GM12874 (cell line): ENCODE data around the gene EFCAB11.

Experiments used
- TF ChIP-seq, protein P1 (sequence below): IDR thresholded peaks from 2 replicates; pipeline ENCODE4 v1.5.1; 2011; ENCODE audit warnings: low read depth, mild to moderate bottlenecking, control low read depth, low read length, moderate library complexity; ENCODE audit not compliant: insufficient read depth

EFCAB11 gene

DNA sequence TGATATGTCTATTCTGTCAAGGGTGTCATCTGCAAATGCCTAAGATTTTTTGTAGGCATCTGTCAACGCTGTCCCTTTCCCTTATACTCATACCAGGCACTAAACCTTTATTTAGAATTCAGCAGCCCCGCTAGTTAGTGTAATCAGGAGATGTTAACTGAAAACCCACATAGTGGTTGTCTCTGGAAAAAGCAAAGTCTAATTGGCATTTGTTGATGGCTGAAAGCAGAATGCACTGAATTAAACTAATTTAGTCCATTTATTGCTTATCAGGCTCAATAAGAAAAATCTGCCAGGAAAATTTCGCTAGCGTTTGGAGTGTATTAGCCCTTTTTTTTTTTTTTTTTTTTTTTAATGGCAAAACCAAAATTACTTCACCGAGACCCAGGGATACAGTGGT is 35.7 kb upstream of the EFCAB11 start:
- TF ChIP-seq, protein P1, sequence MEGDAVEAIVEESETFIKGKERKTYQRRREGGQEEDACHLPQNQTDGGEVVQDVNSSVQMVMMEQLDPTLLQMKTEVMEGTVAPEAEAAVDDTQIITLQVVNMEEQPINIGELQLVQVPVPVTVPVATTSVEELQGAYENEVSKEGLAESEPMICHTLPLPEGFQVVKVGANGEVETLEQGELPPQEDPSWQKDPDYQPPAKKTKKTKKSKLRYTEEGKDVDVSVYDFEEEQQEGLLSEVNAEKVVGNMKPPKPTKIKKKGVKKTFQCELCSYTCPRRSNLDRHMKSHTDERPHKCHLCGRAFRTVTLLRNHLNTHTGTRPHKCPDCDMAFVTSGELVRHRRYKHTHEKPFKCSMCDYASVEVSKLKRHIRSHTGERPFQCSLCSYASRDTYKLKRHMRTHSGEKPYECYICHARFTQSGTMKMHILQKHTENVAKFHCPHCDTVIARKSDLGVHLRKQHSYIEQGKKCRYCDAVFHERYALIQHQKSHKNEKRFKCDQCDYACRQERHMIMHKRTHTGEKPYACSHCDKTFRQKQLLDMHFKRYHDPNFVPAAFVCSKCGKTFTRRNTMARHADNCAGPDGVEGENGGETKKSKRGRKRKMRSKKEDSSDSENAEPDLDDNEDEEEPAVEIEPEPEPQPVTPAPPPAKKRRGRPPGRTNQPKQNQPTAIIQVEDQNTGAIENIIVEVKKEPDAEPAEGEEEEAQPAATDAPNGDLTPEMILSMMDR: no peak

DNA sequence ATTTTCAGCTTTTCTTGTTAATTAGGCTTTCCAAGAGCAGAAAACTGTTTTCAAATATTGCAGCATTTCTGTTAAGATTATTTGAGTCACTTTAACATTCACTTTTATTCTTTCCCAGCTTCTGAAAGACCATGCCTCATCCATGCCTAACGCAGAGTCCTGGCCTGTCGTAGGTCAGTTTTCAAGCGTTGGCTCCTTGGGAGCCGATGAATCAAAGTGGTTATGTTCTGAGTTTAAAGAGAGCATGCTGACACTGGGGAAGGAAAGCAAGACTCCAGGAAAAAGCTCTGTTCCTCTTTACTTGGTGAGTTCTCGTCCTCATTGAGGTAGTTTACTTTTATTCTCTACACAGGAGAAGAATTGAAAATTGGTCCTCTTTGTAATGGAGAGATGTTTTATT is 34.3 kb upstream of the EFCAB11 start:
- TF ChIP-seq, protein P1: no peak

DNA sequence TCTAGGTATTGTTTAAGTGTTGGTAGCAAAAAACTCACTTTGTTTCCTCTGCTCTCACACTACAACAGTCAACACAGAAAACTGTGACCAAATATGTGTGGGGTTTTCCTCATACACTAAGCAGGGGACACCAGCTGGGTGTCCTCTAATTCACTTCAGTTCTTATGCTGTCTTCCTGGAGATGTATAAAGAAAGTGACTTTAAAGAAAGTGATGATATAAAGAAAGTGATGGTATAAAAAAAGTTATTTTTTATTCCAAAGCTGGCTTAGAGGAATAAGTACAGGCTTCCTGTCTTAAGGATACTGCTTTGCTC is 32.6 kb upstream of the EFCAB11 start:
- TF ChIP-seq, protein P1: no peak

DNA sequence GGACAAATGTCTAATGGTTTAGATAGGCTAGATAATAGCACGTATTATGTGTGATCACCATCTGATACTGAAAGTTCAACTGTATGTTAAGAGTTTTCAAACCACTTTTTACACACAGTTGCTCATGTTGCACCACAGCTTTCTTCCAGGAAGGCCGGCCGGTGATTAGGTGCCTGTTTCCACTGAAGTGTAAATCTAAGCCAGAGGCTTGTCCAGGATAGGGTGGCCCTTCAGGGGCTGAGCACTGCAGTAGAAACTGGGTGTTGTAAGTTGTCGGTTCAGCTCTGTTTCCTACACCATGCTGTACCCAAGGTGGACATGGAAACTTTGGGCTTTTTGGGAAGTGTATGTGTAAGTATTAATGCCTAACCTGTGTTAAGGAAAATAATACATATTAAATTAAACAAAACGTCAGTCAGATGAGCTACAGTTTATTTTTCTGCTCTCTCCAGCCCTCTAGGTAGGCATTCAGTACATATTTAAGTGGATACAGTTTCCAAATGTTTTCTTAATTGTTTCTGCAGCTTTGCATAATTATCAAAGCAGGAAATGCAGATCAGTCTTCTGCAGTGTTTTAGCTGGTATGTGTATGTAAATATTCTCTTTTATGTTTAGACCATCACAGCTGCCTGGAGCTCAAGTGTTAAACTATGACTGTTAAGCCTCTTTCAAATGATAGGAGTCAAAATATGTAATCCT is 32.1 kb upstream of the EFCAB11 start:
- TF ChIP-seq, protein P1: no peak

DNA sequence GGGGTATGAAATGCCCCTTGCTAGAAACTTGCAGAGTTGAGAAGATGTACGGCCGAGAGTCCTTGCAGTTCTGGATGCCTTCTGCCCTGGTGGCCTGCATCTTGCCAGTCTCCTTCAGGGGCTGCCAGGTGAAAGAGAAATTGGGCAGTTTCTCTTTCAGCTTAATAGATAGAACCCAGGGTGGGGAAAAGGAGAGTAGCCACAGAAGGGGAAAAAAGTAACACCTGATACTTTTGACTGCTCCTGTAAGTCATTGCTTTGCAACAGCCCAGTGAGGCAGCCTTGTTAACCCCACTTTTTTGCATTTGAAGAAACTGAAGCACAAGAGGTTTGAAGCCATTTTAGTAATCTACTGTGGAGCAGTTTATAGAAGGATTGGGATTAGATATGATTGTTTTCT is 28.8 kb upstream of the EFCAB11 start:
- TF ChIP-seq, protein P1: no peak

DNA sequence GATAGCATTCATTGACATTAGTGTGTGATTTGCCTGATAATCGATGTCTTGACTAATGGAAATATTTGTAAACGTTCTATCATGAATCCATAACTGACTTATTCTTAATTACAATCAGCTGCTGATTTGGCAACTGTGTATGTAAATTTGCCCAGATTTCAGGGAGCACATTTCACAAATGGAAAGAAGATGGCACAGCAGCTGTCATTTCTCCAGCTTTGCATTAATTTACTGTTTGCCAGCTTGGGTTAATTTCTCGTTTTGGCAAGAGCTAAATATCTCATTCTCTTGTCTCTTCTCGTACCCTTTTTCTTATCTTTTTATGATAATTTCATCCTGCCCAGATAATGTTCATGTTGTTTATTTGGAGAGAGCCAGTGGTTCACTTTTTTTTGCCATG is 24.1 kb upstream of the EFCAB11 start:
- TF ChIP-seq, protein P1: no peak

DNA sequence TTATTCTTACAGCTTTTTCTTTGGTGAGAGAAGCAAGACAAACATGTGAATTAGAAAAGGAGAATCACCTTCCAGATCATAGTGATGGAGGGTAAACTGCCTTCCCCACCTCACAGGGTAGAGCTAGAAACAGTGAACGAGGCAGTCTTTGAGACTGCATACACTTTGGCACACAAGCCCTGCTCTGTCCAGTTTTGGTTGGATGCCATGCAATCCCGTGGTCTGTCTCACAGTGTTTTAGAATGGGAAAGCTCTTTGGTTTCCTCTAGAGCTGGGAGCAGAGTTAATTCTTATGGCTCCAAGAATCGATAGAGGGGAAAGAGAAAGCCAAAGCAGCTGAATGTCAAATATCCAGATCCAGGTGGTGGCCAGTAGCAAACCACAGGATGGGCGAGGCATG is 23.1 kb upstream of the EFCAB11 start:
- TF ChIP-seq, protein P1: no peak
